ENCODE measurements around the gene PLD1.

Gene PLD1

DNA sequence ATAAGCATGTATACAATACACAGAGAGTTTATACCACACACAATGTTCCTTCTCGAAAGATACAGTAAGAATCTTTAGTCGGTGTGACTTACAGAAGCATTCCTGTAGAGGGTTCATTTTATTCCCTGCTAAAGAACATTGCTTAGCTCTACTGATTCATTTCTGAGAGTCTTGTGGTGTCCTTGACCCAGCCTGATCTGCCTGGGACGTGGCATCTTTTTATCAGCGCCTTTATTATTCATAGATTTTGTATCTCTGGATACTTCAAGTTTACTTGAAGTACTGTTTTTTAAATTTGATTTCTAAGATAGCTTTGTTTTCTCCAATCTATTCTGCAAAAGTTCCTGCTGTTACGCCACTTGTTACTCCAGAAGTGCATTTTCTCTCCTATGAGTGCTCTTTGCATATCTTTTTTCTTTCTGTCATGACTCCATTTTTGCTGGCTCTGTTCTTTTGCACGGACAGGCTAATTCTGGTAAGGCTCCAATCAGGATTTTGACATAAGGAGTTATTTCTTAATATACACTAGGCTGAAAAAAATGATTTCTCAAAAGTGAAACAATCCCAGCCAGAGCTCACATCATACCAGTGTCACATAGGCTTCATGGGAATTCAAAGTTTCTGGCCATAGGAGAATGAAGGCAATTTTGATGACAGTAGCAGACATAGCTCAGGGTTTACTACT is 235.6 kb downstream of the PLD1 start:
- H3K4me3 ChIP-seq (ENCODE audit: control insufficient read depth in 1 of 7, extremely low read depth in 1 of 7, insufficient read depth in 4 of 7, low read depth in 2 of 7, low read length in 6 of 7), result no peak overlapping the region
- peaks cover 0 to 2% (median 0%) of the 10 kb centered on the region in 5 experiments for H3K9me3 ChIP-seq (ENCODE audit: control extremely low read depth in 1 of 5, control insufficient read depth in 4 of 5, insufficient read depth in 2 of 5, low read depth in 1 of 5, low read length in 4 of 5)
- no peaks in the 10 kb centered on the region for H3K4me1 ChIP-seq (ENCODE audit: control extremely low read depth in 1 of 4, control insufficient read depth in 4 of 4, insufficient read depth in 4 of 4, low read length in 3 of 4)
- no peaks in the 10 kb centered on the region for H3K36me3 ChIP-seq (ENCODE audit: control insufficient read depth in 4 of 4, insufficient read depth in 4 of 4, low read length in 3 of 4)
- ChIA-PET POLR2A (no interaction called here), CTCF (interaction anchor here (0.8 to 2.6 kb wide), 4 partner anchors 9 to 609 kb away, joined by 3 to 17 read pairs (median 4); no protein-coding TSS in a partner anchor)
- 100% methylated on average over 1 of the region's 6 CpGs for WGBS (ENCODE audit: insufficient coverage)
- no peak overlapping the region for H3K27ac ChIP-seq (ENCODE audit: insufficient read depth in 1 of 2, low read depth in 1 of 2, low read length in 2 of 2, poor library complexity in 1 of 2, severe bottlenecking in 2 of 2)
- no peak for DNase-seq
- no peaks in the 10 kb centered on the region for H3K27me3 ChIP-seq (replicated peaks in 2 of 5; ENCODE audit: control insufficient read depth in 4 of 5, insufficient read depth in 5 of 5, low read length in 4 of 5)

DNA sequence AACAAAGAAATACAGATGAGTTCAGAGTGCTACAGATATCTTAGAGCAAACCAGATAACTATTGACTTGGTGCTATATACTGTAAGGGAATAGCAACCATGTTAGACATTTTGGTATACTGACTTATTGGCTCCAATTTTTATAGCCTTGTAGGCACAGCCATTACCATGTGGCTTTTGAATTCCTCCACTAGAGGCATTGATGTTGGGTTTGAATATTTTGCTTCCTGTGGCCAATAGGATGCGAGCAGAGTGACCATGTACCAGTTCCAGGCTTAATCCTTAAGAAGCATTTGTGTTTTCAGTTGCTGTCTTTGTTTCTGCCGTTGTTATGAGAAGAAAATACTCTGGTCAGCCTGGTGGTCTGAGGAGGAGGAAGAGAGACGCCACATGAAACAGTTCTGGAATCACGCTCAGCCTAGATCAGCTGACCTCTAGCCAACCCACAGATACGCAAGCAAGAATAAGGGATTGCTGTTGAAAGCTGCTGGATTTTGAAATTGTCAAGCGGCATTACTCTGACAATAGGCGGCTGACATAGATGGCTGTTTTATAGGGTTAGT is 240.6 kb downstream of the PLD1 start:
- Histone ChIP-seq H3K27ac (ENCODE audit: insufficient read depth in 1 of 2, low read depth in 1 of 2, low read length in 2 of 2, poor library complexity in 1 of 2, severe bottlenecking in 2 of 2) (no peak overlapping the region), H3K4me3 (ENCODE audit: control insufficient read depth in 1 of 7, extremely low read depth in 1 of 7, insufficient read depth in 4 of 7, low read depth in 2 of 7, low read length in 6 of 7) (no peak overlapping the region), H3K4me1 (ENCODE audit: control extremely low read depth in 1 of 4, control insufficient read depth in 4 of 4, insufficient read depth in 4 of 4, low read length in 3 of 4) (peaks cover 0 to 5% (median 2%) of the 10 kb centered on the region in 4 experiments), H3K27me3 (replicated peaks in 2 of 5; ENCODE audit: control insufficient read depth in 4 of 5, insufficient read depth in 5 of 5, low read length in 4 of 5) (no peaks in the 10 kb centered on the region), H3K36me3 (ENCODE audit: control insufficient read depth in 4 of 4, insufficient read depth in 4 of 4, low read length in 3 of 4) (no peaks in the 10 kb centered on the region), H3K9me3 (ENCODE audit: control extremely low read depth in 1 of 5, control insufficient read depth in 4 of 5, insufficient read depth in 2 of 5, low read depth in 1 of 5, low read length in 4 of 5) (peaks cover 0 to 2% (median 0%) of the 10 kb centered on the region in 5 experiments)
- WGBS (ENCODE audit: insufficient coverage), result 97% methylated on average over 6 of the region's 7 CpGs
- ChIA-PET CTCF (no interaction called here), POLR2A (no interaction called here)
- peak in 1 of 3 donors; percentile 5 for DNase-seq

DNA sequence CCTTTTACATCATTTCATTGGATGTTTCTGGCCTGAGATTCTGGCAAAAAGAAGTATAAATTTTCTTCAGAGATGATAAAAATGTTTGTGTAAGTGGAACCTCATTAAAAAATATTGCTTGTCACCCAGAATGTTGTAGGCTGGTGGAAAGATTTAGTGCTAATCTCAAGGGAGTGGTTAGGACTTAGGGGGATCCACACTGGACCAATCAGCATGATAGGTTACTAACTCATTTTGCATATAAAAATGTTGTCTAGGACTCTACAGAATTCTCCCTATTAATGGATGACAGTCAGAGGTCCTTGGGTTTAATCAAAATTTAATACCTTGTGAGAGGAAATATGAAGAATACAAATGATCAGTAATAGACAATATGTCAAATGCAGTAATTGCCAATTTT is 241.5 kb downstream of the PLD1 start:
- POLR2A ChIA-PET, result no interaction called here
- no peak overlapping the region for H3K27ac ChIP-seq (ENCODE audit: insufficient read depth in 1 of 2, low read depth in 1 of 2, low read length in 2 of 2, poor library complexity in 1 of 2, severe bottlenecking in 2 of 2)
- CTCF ChIA-PET, result interaction anchor here (0.6 kb wide), 1 partner anchor 490 kb away, joined by 3 read pairs; no protein-coding TSS in a partner anchor
- H3K9me3 ChIP-seq (ENCODE audit: control extremely low read depth in 1 of 5, control insufficient read depth in 4 of 5, insufficient read depth in 2 of 5, low read depth in 1 of 5, low read length in 4 of 5), result peaks cover 0 to 2% (median 0%) of the 10 kb centered on the region in 5 experiments
- no peaks in the 10 kb centered on the region for H3K36me3 ChIP-seq (ENCODE audit: control insufficient read depth in 4 of 4, insufficient read depth in 4 of 4, low read length in 3 of 4)
- no peaks in the 10 kb centered on the region for H3K27me3 ChIP-seq (replicated peaks in 2 of 5; ENCODE audit: control insufficient read depth in 4 of 5, insufficient read depth in 5 of 5, low read length in 4 of 5)
- DNase-seq, result no peak
- H3K4me3 ChIP-seq (ENCODE audit: control insufficient read depth in 1 of 7, extremely low read depth in 1 of 7, insufficient read depth in 4 of 7, low read depth in 2 of 7, low read length in 6 of 7), result no peak overlapping the region
- H3K4me1 ChIP-seq (ENCODE audit: control extremely low read depth in 1 of 4, control insufficient read depth in 4 of 4, insufficient read depth in 4 of 4, low read length in 3 of 4), result peaks cover 0 to 5% (median 2%) of the 10 kb centered on the region in 4 experiments

DNA sequence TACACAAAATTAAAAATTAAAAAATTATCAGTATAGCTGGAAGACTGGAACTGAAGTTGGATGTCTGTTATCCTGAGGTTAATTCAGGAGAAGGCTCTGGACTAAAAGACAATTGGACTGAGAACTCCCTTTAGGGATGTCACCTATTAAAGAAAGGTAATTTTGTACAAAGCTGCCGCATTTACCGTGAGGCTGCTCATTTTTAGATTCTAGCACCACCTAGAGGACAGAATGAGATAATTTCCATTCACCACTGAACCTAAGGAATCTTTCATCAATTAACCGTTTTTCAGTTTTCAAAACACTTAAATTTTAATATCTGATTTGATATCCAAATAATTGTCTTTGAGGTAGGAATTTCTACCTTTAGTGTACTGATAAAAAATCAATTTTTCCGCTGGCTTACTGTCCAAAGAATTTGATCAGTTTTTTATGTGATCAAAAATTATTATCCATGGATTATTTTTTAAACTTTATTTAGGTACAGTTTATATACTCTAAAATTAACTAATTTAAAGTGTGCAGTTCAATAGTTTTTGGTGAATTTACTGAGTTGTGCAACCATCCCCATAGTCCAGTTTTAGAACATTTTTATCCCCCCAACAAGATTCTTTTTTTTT is 243.4 kb downstream of the PLD1 start:
- ChIA-PET POLR2A (no interaction called here), CTCF (interaction anchor here (0.5 to 4.2 kb wide), 21 partner anchors 8 to 1153 kb away, joined by 3 to 35 read pairs (median 4); no protein-coding TSS in a partner anchor)
- peak; percentile 42 to 59 (median 50) for DNase-seq
- H3K9me3 ChIP-seq (ENCODE audit: control extremely low read depth in 1 of 5, control insufficient read depth in 4 of 5, insufficient read depth in 2 of 5, low read depth in 1 of 5, low read length in 4 of 5), result no peaks in the 10 kb centered on the region
- peaks cover 0 to 5% (median 2%) of the 10 kb centered on the region in 4 experiments for H3K4me1 ChIP-seq (ENCODE audit: control extremely low read depth in 1 of 4, control insufficient read depth in 4 of 4, insufficient read depth in 4 of 4, low read length in 3 of 4)
- no peaks in the 10 kb centered on the region for H3K27me3 ChIP-seq (replicated peaks in 2 of 5; ENCODE audit: control insufficient read depth in 4 of 5, insufficient read depth in 5 of 5, low read length in 4 of 5)
- no peaks in the 10 kb centered on the region for H3K36me3 ChIP-seq (ENCODE audit: control insufficient read depth in 4 of 4, insufficient read depth in 4 of 4, low read length in 3 of 4)
- H3K27ac ChIP-seq (ENCODE audit: insufficient read depth in 1 of 2, low read depth in 1 of 2, low read length in 2 of 2, poor library complexity in 1 of 2, severe bottlenecking in 2 of 2), result no peak overlapping the region
- H3K4me3 ChIP-seq (ENCODE audit: control insufficient read depth in 1 of 7, extremely low read depth in 1 of 7, insufficient read depth in 4 of 7, low read depth in 2 of 7, low read length in 6 of 7), result no peak overlapping the region
- WGBS (ENCODE audit: insufficient coverage), result no CpG with 5 or more reads among the region's 4 CpGs

DNA sequence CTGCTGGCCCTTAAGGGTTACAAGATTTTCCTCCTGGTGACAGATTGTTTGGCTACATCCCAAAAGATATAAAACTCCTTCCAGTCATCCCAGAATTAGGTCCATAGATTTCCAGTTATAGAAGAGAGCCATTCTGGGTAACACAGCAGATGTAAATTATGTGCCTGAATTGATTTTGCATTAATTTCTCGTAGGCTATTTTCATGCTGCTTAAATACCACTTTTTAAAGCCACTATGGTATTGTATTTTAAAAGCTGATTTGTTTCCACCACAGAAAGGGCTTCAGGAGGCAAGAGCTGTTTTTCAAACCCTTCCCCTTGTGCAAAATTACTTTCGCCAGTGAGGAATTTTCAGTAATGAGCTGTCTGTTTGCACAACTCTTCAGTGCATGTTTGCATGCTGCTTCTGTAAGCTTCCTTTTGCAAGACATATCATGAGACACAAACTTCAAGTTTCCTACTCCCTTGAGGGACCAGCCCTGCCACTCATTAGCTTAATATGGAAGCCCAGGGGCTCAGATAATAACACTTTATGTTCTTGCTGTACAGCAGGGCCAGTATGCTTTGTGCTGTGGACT is 244.7 kb downstream of the PLD1 start:
- no peaks in the 10 kb centered on the region for H3K27me3 ChIP-seq (replicated peaks in 2 of 5; ENCODE audit: control insufficient read depth in 4 of 5, insufficient read depth in 5 of 5, low read length in 4 of 5)
- H3K36me3 ChIP-seq (ENCODE audit: control insufficient read depth in 4 of 4, insufficient read depth in 4 of 4, low read length in 3 of 4), result no peaks in the 10 kb centered on the region
- H3K4me1 ChIP-seq (ENCODE audit: control extremely low read depth in 1 of 4, control insufficient read depth in 4 of 4, insufficient read depth in 4 of 4, low read length in 3 of 4), result peaks cover 0 to 5% (median 2%) of the 10 kb centered on the region in 4 experiments
- CTCF ChIA-PET, result interaction anchor here (0.7 to 4.2 kb wide), 23 partner anchors 8 to 604 kb away, joined by 3 to 35 read pairs (median 4); no protein-coding TSS in a partner anchor
- no peak overlapping the region for H3K4me3 ChIP-seq (ENCODE audit: control insufficient read depth in 1 of 7, extremely low read depth in 1 of 7, insufficient read depth in 4 of 7, low read depth in 2 of 7, low read length in 6 of 7)
- no peak overlapping the region for H3K27ac ChIP-seq (ENCODE audit: insufficient read depth in 1 of 2, low read depth in 1 of 2, low read length in 2 of 2, poor library complexity in 1 of 2, severe bottlenecking in 2 of 2)
- no peaks in the 10 kb centered on the region for H3K9me3 ChIP-seq (ENCODE audit: control extremely low read depth in 1 of 5, control insufficient read depth in 4 of 5, insufficient read depth in 2 of 5, low read depth in 1 of 5, low read length in 4 of 5)
- DNase-seq, result no peak
- POLR2A ChIA-PET, result no interaction called here
- WGBS (ENCODE audit: insufficient coverage), result 92% methylated on average over 1 of the region's 2 CpGs

DNA sequence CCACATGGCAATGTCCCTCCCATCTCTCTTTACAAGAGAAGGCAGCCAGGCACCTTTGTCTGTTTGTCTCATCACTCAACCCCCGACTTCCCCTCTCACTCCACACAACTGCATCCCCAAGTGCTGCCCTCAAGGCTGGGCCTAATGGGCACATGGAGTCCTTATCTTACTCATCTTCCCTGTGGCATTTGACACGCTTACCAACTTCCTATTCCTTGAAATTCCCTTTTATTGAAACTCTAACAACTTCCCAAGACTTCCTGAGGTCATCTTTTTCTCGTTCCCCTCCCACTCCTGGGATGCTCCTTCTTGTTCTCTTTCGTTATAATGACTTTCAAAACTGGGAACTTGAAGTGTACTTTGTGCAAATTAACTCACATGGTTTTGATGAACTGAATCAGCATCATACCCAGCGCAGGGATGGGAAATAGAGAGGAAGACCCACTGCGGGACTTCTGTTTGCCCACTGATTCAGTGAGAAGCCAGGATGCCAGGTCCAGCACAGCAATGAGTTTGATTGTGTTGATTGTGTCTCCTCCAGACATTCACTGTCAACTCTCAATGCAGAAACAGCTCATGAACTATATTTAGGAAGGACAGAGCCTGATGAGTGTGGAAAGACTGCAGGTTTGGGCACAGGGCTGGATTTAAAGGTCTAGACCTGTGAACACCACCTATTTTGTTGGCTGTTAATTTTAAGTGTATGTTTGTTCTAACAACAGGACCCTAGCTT is 245.4 kb downstream of the PLD1 start:
- Histone ChIP-seq H3K4me1 (ENCODE audit: control extremely low read depth in 1 of 4, control insufficient read depth in 4 of 4, insufficient read depth in 4 of 4, low read length in 3 of 4) (peaks cover 0 to 5% (median 2%) of the 10 kb centered on the region in 4 experiments), H3K9me3 (ENCODE audit: control extremely low read depth in 1 of 5, control insufficient read depth in 4 of 5, insufficient read depth in 2 of 5, low read depth in 1 of 5, low read length in 4 of 5) (no peaks in the 10 kb centered on the region), H3K36me3 (ENCODE audit: control insufficient read depth in 4 of 4, insufficient read depth in 4 of 4, low read length in 3 of 4) (no peaks in the 10 kb centered on the region), H3K27ac (ENCODE audit: insufficient read depth in 1 of 2, low read depth in 1 of 2, low read length in 2 of 2, poor library complexity in 1 of 2, severe bottlenecking in 2 of 2) (no peak overlapping the region), H3K27me3 (replicated peaks in 2 of 5; ENCODE audit: control insufficient read depth in 4 of 5, insufficient read depth in 5 of 5, low read length in 4 of 5) (no peaks in the 10 kb centered on the region), H3K4me3 (ENCODE audit: control insufficient read depth in 1 of 7, extremely low read depth in 1 of 7, insufficient read depth in 4 of 7, low read depth in 2 of 7, low read length in 6 of 7) (no peak overlapping the region)
- no peak for DNase-seq
- ChIA-PET CTCF (interaction anchor here (1.0 to 4.2 kb wide), 14 partner anchors 10 to 601 kb away, joined by 3 to 35 read pairs (median 6); no protein-coding TSS in a partner anchor), POLR2A (no interaction called here)
- WGBS (ENCODE audit: insufficient coverage), result 75% methylated on average over 3 of the region's 6 CpGs

Measured in common myeloid progenitor, CD34-positive (primary cell).